ENCODE results near the gene RRM2. TPM values are rescaled to one million over a fixed set of nuclear protein-coding genes. Genes with fewer than 3 reads are reported as not detected.

RRM2 gene
- total RNA-seq, 1 experiment from 2014 or later: 163 TPM

DNA sequence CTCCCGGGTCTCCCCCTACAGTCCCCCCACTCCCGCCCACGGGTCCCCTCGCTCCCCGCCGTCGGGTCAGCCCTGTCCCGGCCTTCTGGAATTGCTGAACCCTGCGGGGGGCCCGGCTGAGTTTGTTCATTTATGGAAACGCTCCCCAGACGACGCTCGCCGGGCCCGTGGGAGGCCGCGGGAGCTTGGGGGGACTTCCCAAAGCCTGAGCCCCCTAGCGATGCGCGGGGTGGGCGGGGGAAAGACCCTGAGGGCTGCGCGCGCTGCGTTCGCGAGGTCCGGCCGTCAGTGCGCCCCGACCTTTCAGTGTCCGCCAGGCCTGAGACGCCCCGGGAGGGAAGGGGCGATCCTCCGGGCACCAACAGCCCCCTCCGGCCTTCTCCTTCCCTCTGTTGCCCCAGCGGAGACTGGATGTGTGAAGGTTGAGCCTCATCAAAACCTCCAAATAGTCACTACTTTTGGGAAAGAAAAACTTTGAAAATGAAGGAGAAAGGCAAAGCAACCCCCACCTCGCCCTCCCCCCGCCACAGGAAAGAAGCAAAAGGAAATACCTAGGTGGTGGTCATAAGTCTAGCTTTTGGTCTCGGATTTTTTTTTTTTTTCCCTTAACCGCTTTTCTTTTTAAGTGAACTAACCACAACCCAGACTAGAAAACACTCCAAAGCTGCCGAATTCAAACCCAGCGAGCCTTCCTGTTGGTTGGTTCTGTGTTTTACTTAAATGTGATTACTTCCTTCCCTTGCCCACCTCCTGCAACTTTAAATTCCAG lies 41.8 kb upstream of the RRM2 start:
- H2BK12ac ChIP-seq (ENCODE audit: insufficient read length, low read depth, low read length): no peak overlapping the region
- H2AK5ac ChIP-seq (ENCODE audit: insufficient read length, low read length): no peak overlapping the region
- no peak for DNase-seq
- no peaks in the 10 kb centered on the region for H4K20me1 ChIP-seq (ENCODE audit: control insufficient read depth, insufficient read depth, insufficient read length)
- H2BK5ac ChIP-seq (ENCODE audit: insufficient read length, low read length): no peak overlapping the region
- no peak overlapping the region for H3K18ac ChIP-seq (ENCODE audit: insufficient read length, low read depth, low read length)
- H3K9me3 Mint-ChIP-seq: no peaks in the 10 kb centered on the region
- no peak overlapping the region for H3K9ac ChIP-seq (ENCODE audit: extremely low read depth, insufficient read length, low read length)
- H3K27me3 Mint-ChIP-seq (ENCODE audit: low read depth): peaks cover 84% of the 10 kb centered on the region
- H3K79me2 ChIP-seq (ENCODE audit: insufficient read depth, low read length): no peaks in the 10 kb centered on the region
- WGBS (ENCODE audit: extremely low coverage, insufficient read length, low lambda C conversion rate): no CpG with 5 or more reads among the region's 45 CpGs
- no peak overlapping the region for H3K56ac ChIP-seq (ENCODE audit: insufficient read length, low read depth, low read length)
- no peak overlapping the region for H3K27ac ChIP-seq (ENCODE audit: insufficient read length, low read depth, low read length)
- peaks cover 8% of the 10 kb centered on the region for H3K23me2 ChIP-seq (ENCODE audit: insufficient read length, low read depth, low read length, poor library complexity, severe bottlenecking)
- H3K27me3 ChIP-seq (ENCODE audit: insufficient read depth, low read length): peaks cover 9% of the 10 kb centered on the region; the same call in 1 of the 2 replicates
- H2BK120ac ChIP-seq (ENCODE audit: low read depth, low read length, poor library complexity, severe bottlenecking): no peak overlapping the region
- no peaks in the 10 kb centered on the region for H3K79me1 ChIP-seq (ENCODE audit: insufficient read depth, low read depth, low read length, poor library complexity, severe bottlenecking)
- no peaks in the 10 kb centered on the region; a peak in 1 of 7 replicates for H3K36me3 Mint-ChIP-seq (ENCODE audit: insufficient read depth in 1 of 3, low read depth in 3 of 3)
- H3K4ac ChIP-seq (ENCODE audit: low read depth, low read length): no peak overlapping the region
- no peaks in the 10 kb centered on the region; the same call in 1 of the 2 replicates for H3K4me1 ChIP-seq (ENCODE audit: insufficient read depth, low read length)
- H3K4me1 Mint-ChIP-seq: peaks cover 7 to 27% of the 10 kb centered on the region in 2 experiments
- peak overlapping the region; percentile 54 to 77 for H3K4me3 Mint-ChIP-seq
- H4K8ac ChIP-seq (replicated peaks; ENCODE audit: insufficient read length, low read depth, low read length): no peak overlapping the region
- H3T11ph ChIP-seq (ENCODE audit: low read length): no peak overlapping the region
- H3K23ac ChIP-seq (ENCODE audit: insufficient read length, low read depth, low read length): no peak overlapping the region
- no peak overlapping the region for H2BK20ac ChIP-seq (ENCODE audit: low read depth, low read length, poor library complexity, severe bottlenecking)
- H2BK15ac ChIP-seq (ENCODE audit: low read depth, low read length): no peak overlapping the region
- H3K14ac ChIP-seq (ENCODE audit: insufficient read depth, low read length): no peak overlapping the region
- TF ChIP-seq, protein P1, sequence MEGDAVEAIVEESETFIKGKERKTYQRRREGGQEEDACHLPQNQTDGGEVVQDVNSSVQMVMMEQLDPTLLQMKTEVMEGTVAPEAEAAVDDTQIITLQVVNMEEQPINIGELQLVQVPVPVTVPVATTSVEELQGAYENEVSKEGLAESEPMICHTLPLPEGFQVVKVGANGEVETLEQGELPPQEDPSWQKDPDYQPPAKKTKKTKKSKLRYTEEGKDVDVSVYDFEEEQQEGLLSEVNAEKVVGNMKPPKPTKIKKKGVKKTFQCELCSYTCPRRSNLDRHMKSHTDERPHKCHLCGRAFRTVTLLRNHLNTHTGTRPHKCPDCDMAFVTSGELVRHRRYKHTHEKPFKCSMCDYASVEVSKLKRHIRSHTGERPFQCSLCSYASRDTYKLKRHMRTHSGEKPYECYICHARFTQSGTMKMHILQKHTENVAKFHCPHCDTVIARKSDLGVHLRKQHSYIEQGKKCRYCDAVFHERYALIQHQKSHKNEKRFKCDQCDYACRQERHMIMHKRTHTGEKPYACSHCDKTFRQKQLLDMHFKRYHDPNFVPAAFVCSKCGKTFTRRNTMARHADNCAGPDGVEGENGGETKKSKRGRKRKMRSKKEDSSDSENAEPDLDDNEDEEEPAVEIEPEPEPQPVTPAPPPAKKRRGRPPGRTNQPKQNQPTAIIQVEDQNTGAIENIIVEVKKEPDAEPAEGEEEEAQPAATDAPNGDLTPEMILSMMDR (conservative IDR thresholded peaks at IDR 0.05): no peak; the same call in 2 of the 3 replicates
- H3K27ac Mint-ChIP-seq: no peak overlapping the region
- no peak overlapping the region for H2AFZ ChIP-seq (ENCODE audit: low read length)
- H4K5ac ChIP-seq (ENCODE audit: insufficient read length, low read depth, low read length): no peak overlapping the region
- no peaks in the 10 kb centered on the region for H3K9me3 ChIP-seq (ENCODE audit: control insufficient read depth, low read depth, low read length)
- no peak overlapping the region for H4K91ac ChIP-seq (ENCODE audit: insufficient read length, low read depth, low read length)
- peak overlapping the region; percentile 58 for H3K4me2 ChIP-seq (ENCODE audit: insufficient read depth, insufficient read length, low read length)
